ENCODE measurements around the gene OXTR.

Gene OXTR

GRCh38 chr3:8712045-8712907, 57.1 kb downstream of the OXTR start:
- peak; percentile 30 for DNase-seq (ENCODE audit: low read depth)

GRCh38 chr3:8709801-8710507, 59.5 kb downstream of the OXTR start:
- no peak for DNase-seq (ENCODE audit: low read depth)

- no peak for DNase-seq (ENCODE audit: low read depth)
Observed at GRCh38 chr3:8709287-8709686, 60.1 kb downstream of the OXTR start.

- DNase-seq (ENCODE audit: low read depth): no peak
Observed at GRCh38 chr3:8705575-8705974, 63.8 kb downstream of the OXTR start.

GRCh38 chr3:8702560-8702959, 66.9 kb downstream of the OXTR start:
- DNase-seq (ENCODE audit: low read depth): no peak

Data from ELR (cell line).